Breast epithelium (tissue), 4 donors: ENCODE results near the gene BCL2L11. TPM values are rescaled to one million over a fixed set of nuclear protein-coding genes. Genes with fewer than 3 reads are reported as not detected.

ENCODE experiments used
- DNase-seq, 2 donors: peaks; one replicate each; pipeline ENCODE4 v3.0.0-alpha.2; 2019; ENCODE audit warnings: low spot score in 2 of 2
- H3K27ac ChIP-seq, 2 donors: fragments of 200-600 bp; sonication (generic) in 1 of 2; one replicate each; pipeline ENCODE4 v1.5.1; 2016 to 2019; ENCODE audit warnings: mild to moderate bottlenecking in 1 of 2
- H3K27me3 ChIP-seq, 2 donors: fragments of 200-600 bp; sonication (generic) in 1 of 2; one replicate each; pipeline versions ENCODE4 v1.5.1 to v1.6.0; 2017 to 2019; ENCODE audit warnings: control low read depth in 1 of 2, mild to moderate bottlenecking in 1 of 2
- H3K36me3 ChIP-seq: fragments of 200-600 bp; one replicate; pipeline ENCODE4 v1.5.1; 2019
- H3K4me1 ChIP-seq, 2 donors: fragments of 200-600 bp; sonication (generic); one replicate each; pipeline ENCODE4 v1.5.1; 2016 to 2019; ENCODE audit warnings: control low read depth in 1 of 2
- H3K4me3 ChIP-seq, 3 donors: fragments of 200-600 bp; sonication (generic); 1 replicate in 2 of 3; 2 replicates in 1 of 3; pipeline ENCODE4 v1.5.1; 2016 to 2019; ENCODE audit warnings: mild to moderate bottlenecking in 3 of 3, moderate library complexity in 2 of 3
- H3K9me3 ChIP-seq, 2 donors: fragments of 200-600 bp; sonication (generic) in 1 of 2; one replicate each; pipeline ENCODE4 v1.5.1; 2016 to 2019; ENCODE audit warnings: control low read depth in 1 of 2
- CTCF ChIP-seq, 3 donors: fragments of 450-650 bp; IDR thresholded peaks; one replicate each; pipeline ENCODE4 v1.5.1; 2016 to 2017; ENCODE audit warnings: antibody characterized with exemption in 3 of 3, mild to moderate bottlenecking in 3 of 3, moderate library complexity in 3 of 3
- POLR2A ChIP-seq: fragments of 450-650 bp; IDR thresholded peaks from one replicate; pipeline ENCODE4 v1.6.1; 2016; ENCODE audit warnings: antibody characterized with exemption, mild to moderate bottlenecking, moderate library complexity
- POLR2AphosphoS5 ChIP-seq, 3 donors: sonication (generic); formaldehyde crosslinking; IDR thresholded peaks; one replicate each; pipeline ENCODE4 v1.6.1; 2017; ENCODE audit warnings: antibody characterized with exemption in 3 of 3
- intact Hi-C: fragments of 100-400 bp; cut with DNase I; formaldehyde crosslinking; loops from one replicate; pipeline ENCODE4 v1.15.1; 2023; ENCODE audit warnings: low total_unique reads
- total RNA-seq, 3 donors: library from RNA; depleted of rRNA; stranded (reverse); fragments of >200 nt; gene quantifications; one replicate each; pipeline ENCODE4 v1.1.0, GENCODE V29; 2016

The BCL2L11 gene
- total RNA-seq, 3 donors from 2014 or later = 42.6 to 67.3 (median 46.1) TPM

- no peak for DNase-seq
These were observed 89.3 kb downstream of the BCL2L11 start for GRCh38 chr2:111210036-111210435.

GRCh38 chr2:111213877-111214276, 93.2 kb downstream of the BCL2L11 start:
- Histone ChIP-seq H3K36me3 (no peaks in the 10 kb centered on the region), H3K9me3 (no peaks in the 10 kb centered on the region), H3K27ac (no peak overlapping the region), H3K4me3 (no peak overlapping the region), H3K27me3 (no peaks in the 10 kb centered on the region), H3K4me1 (no peaks in the 10 kb centered on the region)
- no peak for DNase-seq
- TF ChIP-seq POLR2AphosphoS5 (IDR thresholded peaks at IDR 0.05) = no peak
- no peak for TF ChIP-seq CTCF (IDR thresholded peaks at IDR 0.05)
- no peak for TF ChIP-seq POLR2A
- intact Hi-C loops = no loop called here

More at GRCh38 chr2:111210036-111210435, 89.3 kb downstream of the BCL2L11 start:
- intact Hi-C loops = no loop called here
- H3K9me3 ChIP-seq = no peaks in the 10 kb centered on the region
- TF ChIP-seq CTCF (IDR thresholded peaks at IDR 0.05) (no peak), POLR2AphosphoS5 (IDR thresholded peaks at IDR 0.05) (no peak), POLR2A (no peak)
- no peaks in the 10 kb centered on the region for H3K4me1 ChIP-seq
- no peak overlapping the region for H3K27ac ChIP-seq
- no peak overlapping the region for H3K4me3 ChIP-seq
- no peaks in the 10 kb centered on the region for H3K27me3 ChIP-seq
- no peaks in the 10 kb centered on the region for H3K36me3 ChIP-seq

GRCh38 chr2:111216811-111217652, 96.3 kb downstream of the BCL2L11 start:
- no peak for DNase-seq
- Histone ChIP-seq H3K4me3 (no peak overlapping the region), H3K9me3 (no peaks in the 10 kb centered on the region), H3K27me3 (no peaks in the 10 kb centered on the region), H3K27ac (no peak overlapping the region), H3K4me1 (no peaks in the 10 kb centered on the region), H3K36me3 (no peaks in the 10 kb centered on the region)
- intact Hi-C loops = no loop called here
- TF ChIP-seq POLR2AphosphoS5 (IDR thresholded peaks at IDR 0.05) = no peak
- no peak for TF ChIP-seq CTCF (IDR thresholded peaks at IDR 0.05)
- no peak for TF ChIP-seq POLR2A
